Neutrophil (primary cell): ENCODE data around the gene ERCC2.
"Not testable (repeated sequence)": the region's sequence is repeated elsewhere in the genome, so short reads cannot be mapped to it uniquely, and the experiment has no call there.

ENCODE experiments used
- H3K27ac ChIP-seq: fragments of 200-600 bp; sonication (generic); 2 replicates; pipeline ENCODE4 v1.5.1; 2016; ENCODE audit warnings: mild to moderate bottlenecking, moderate library complexity
- H3K27me3 ChIP-seq: fragments of 200-600 bp; sonication (generic); 2 replicates; pipeline ENCODE4 v1.6.0; 2016; ENCODE audit warnings: mild to moderate bottlenecking
- H3K36me3 ChIP-seq: fragments of 200-600 bp; sonication (generic); 2 replicates; pipeline ENCODE4 v1.5.1; 2017
- H3K4me1 ChIP-seq, 2 experiments: fragments of 200-600 bp in 1 of 2; sonication (generic) in 1 of 2; 1 replicate in 1 of 2; 2 replicates in 1 of 2; pipeline versions ENCODE4 v1.5.1 to v1.6.1; 2013 to 2016; ENCODE audit warnings: low read depth in 1 of 2, low read length in 1 of 2, mild to moderate bottlenecking in 1 of 2, moderate library complexity in 1 of 2; ENCODE audit not compliant: control insufficient read depth in 1 of 2, insufficient read depth in 1 of 2
- H3K4me3 ChIP-seq, 2 experiments: fragments of 200-600 bp in 1 of 2; sonication (generic) in 1 of 2; 1 replicate in 1 of 2; 2 replicates in 1 of 2; pipeline ENCODE4 v1.5.1; 2013 to 2016; ENCODE audit warnings: low read depth in 1 of 2, low read length in 1 of 2, mild to moderate bottlenecking in 1 of 2, moderate library complexity in 1 of 2
- H3K9me3 ChIP-seq: fragments of 200-600 bp; sonication (generic); 2 replicates; pipeline ENCODE4 v1.5.1; 2016
- TF ChIP-seq, protein P1 (sequence below): fragments of 200-600 bp; sonication (generic); IDR thresholded peaks from 2 replicates; pipeline ENCODE4 v1.5.1; 2016; ENCODE audit warnings: antibody characterized with exemption

Gene ERCC2

GRCh38 chr19:45414468-45414867 lies 44.1 kb upstream of the ERCC2 start:
- TF ChIP-seq, protein P1, sequence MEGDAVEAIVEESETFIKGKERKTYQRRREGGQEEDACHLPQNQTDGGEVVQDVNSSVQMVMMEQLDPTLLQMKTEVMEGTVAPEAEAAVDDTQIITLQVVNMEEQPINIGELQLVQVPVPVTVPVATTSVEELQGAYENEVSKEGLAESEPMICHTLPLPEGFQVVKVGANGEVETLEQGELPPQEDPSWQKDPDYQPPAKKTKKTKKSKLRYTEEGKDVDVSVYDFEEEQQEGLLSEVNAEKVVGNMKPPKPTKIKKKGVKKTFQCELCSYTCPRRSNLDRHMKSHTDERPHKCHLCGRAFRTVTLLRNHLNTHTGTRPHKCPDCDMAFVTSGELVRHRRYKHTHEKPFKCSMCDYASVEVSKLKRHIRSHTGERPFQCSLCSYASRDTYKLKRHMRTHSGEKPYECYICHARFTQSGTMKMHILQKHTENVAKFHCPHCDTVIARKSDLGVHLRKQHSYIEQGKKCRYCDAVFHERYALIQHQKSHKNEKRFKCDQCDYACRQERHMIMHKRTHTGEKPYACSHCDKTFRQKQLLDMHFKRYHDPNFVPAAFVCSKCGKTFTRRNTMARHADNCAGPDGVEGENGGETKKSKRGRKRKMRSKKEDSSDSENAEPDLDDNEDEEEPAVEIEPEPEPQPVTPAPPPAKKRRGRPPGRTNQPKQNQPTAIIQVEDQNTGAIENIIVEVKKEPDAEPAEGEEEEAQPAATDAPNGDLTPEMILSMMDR = no peak
- Histone ChIP-seq H3K4me1 (peaks cover 4 to 8% of the 10 kb centered on the region in 2 experiments), H3K27me3 (no peaks in the 10 kb centered on the region), H3K4me3 (no peak overlapping the region), H3K36me3 (peaks cover 6% of the 10 kb centered on the region), H3K9me3 (no peaks in the 10 kb centered on the region), H3K27ac (no peak overlapping the region)

- TF ChIP-seq, protein P1 = no peak
- H3K27ac ChIP-seq = no peak overlapping the region
- H3K4me3 ChIP-seq = no peak overlapping the region
- no peaks in the 10 kb centered on the region for H3K9me3 ChIP-seq
- no peaks in the 10 kb centered on the region for H3K27me3 ChIP-seq
- no peaks in the 10 kb centered on the region for H3K4me1 ChIP-seq
- H3K36me3 ChIP-seq = peaks cover 6% of the 10 kb centered on the region
Observed at GRCh38 chr19:45413497-45413896, 43.1 kb upstream of the ERCC2 start.

- not testable (repeated sequence) for H3K9me3 ChIP-seq, H3K4me3 ChIP-seq, H3K36me3 ChIP-seq, H3K27ac ChIP-seq
- Histone ChIP-seq H3K4me1 (peaks cover 16 to 17% of the 10 kb centered on the region in 2 experiments), H3K27me3 (peaks cover 18% of the 10 kb centered on the region)
Observed at GRCh38 chr19:45410330-45410729, 40.0 kb upstream of the ERCC2 start.

GRCh38 chr19:45409557-45409920 lies 39.2 kb upstream of the ERCC2 start:
- peaks cover 26% of the 10 kb centered on the region for H3K27me3 ChIP-seq
- peaks cover 24 to 25% of the 10 kb centered on the region in 2 experiments for H3K4me1 ChIP-seq
- TF ChIP-seq, protein P1 = no peak
- no peak overlapping the region for H3K27ac ChIP-seq
- H3K36me3 ChIP-seq = peaks cover 6% of the 10 kb centered on the region
- H3K9me3 ChIP-seq = no peaks in the 10 kb centered on the region
- H3K4me3 ChIP-seq = no peak overlapping the region

GRCh38 chr19:45408830-45409556 lies 38.6 kb upstream of the ERCC2 start:
- Histone ChIP-seq H3K9me3 (no peaks in the 10 kb centered on the region), H3K4me1 (peaks cover 27 to 29% of the 10 kb centered on the region in 2 experiments), H3K4me3 (no peak overlapping the region), H3K27me3 (peaks cover 31% of the 10 kb centered on the region), H3K27ac (no peak overlapping the region), H3K36me3 (peaks cover 5% of the 10 kb centered on the region)
- TF ChIP-seq, protein P1 = no peak

DNA sequence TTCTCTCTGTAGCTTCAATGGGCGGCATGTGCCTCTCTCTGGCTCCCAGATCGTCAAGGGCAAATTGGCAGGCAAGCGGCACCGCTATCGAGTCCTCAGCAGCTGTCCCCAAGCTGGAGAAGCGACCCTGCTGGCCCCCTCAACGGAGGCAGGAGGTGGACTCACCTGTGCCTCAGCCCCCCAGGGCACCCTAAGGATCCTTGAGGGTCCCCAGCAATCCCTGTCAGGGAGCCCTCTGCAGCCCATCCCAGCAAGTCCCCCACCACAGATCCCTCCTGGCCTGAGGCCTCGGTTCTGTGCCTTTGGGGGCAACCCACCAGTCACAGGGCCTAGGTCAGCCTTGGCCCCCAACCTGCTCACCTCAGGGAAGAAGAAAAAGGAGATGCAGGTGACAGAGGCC lies 37.7 kb upstream of the ERCC2 start:
- Histone ChIP-seq H3K4me1 (peaks cover 27 to 29% of the 10 kb centered on the region in 2 experiments), H3K4me3 (no peak overlapping the region), H3K27me3 (peaks cover 40% of the 10 kb centered on the region), H3K36me3 (no peaks in the 10 kb centered on the region), H3K27ac (no peak overlapping the region), H3K9me3 (no peaks in the 10 kb centered on the region)
- TF ChIP-seq, protein P1 = no peak

- Histone ChIP-seq H3K4me1 (peaks cover 27 to 29% of the 10 kb centered on the region in 2 experiments), H3K27me3 (peaks cover 45% of the 10 kb centered on the region)
- not testable (repeated sequence) for H3K9me3 ChIP-seq, H3K36me3 ChIP-seq, H3K27ac ChIP-seq, H3K4me3 ChIP-seq
Observed at GRCh38 chr19:45407585-45407984, 37.2 kb upstream of the ERCC2 start.
